Endothelial cell of umbilical vein (primary cell): Measurements from ENCODE around the gene ZNF142. TPM values are rescaled to one million over a fixed set of nuclear protein-coding genes. Genes with fewer than 3 reads are reported as not detected.

Source experiments
- BruUV-seq: library from RNA; stranded (reverse); fragments of 400-500 nt; replicated peaks from 2 replicates; lab custom pipeline; 2021; lab: Mats Ljungman, UMichigan
- CTCF ChIA-PET: fragments of 300-600, 350-600 bp; sonication (Branson Sonifier 250); formaldehyde crosslinking; loops from one replicate; lab custom pipeline; 2021; ENCODE audit warnings: antibody characterized with exemption, inconsistent platforms; lab: Charles Lee
- POLR2A ChIA-PET: fragments of 300-600, 350-600 bp; sonication (Branson Sonifier 250); formaldehyde crosslinking; loops from one replicate; lab custom pipeline; 2021; ENCODE audit warnings: antibody characterized with exemption, inconsistent platforms; lab: Charles Lee
- DNase-seq: peaks from one replicate; pipeline ENCODE4 v3.0.0-alpha.2; 2011; ENCODE audit warnings: low read depth, low spot score
- FAIRE-seq: peaks from 2 replicates; lab custom pipeline; 2011; peaks lifted over from hg19 to GRCh38; lab: Jason Lieb, UNC
- H2AFZ ChIP-seq: 2 replicates; pipeline ENCODE4 v1.6.0; 2012; ENCODE audit warnings: low read depth, low read length, control low read depth, inconsistent platforms
- H3K27ac ChIP-seq: 2 replicates; pipeline ENCODE4 v1.5.1; 2011; ENCODE audit warnings: low read depth, mild to moderate bottlenecking, control low read depth, low read length, moderate library complexity; ENCODE audit not compliant: insufficient read depth
- H3K27me3 ChIP-seq, 2 experiments: 2 replicates each; pipeline versions ENCODE4 v1.6.0 to v1.6.1; 2011; ENCODE audit warnings: low read length in 2 of 2, mixed read lengths in 1 of 2; ENCODE audit not compliant: control insufficient read depth in 2 of 2, insufficient read depth in 2 of 2
- H3K36me3 ChIP-seq, 2 experiments: 2 replicates in 1 of 2; 3 replicates in 1 of 2; pipeline ENCODE4 v1.5.1; 2011; ENCODE audit warnings: low read length in 2 of 2, mild to moderate bottlenecking in 1 of 2, moderate library complexity in 1 of 2; ENCODE audit not compliant: control insufficient read depth in 2 of 2, insufficient read depth in 2 of 2; ENCODE audit errors: extremely low read depth in 1 of 2
- H3K4me1 ChIP-seq: 3 replicates; pipeline ENCODE4 v1.5.1; 2011; ENCODE audit warnings: mild to moderate bottlenecking, low read length; ENCODE audit not compliant: control insufficient read depth, insufficient read depth; ENCODE audit errors: extremely low read depth
- H3K4me2 ChIP-seq: 2 replicates; pipeline ENCODE4 v1.6.1; 2011; ENCODE audit warnings: low read length, control low read depth, mixed read lengths; ENCODE audit not compliant: insufficient read depth
- H3K4me3 ChIP-seq, 3 experiments: fragments of 200-600 bp in 1 of 3; sonication (generic), shearing (Covaris generic) in 1 of 3; replicated peaks in 1 of 3; 2 replicates each; pipeline ENCODE4 v1.5.1; 2011 to 2016; ENCODE audit warnings: control low read depth in 3 of 3, low read length in 3 of 3, mild to moderate bottlenecking in 2 of 3, inconsistent platforms in 1 of 3, low read depth in 1 of 3, moderate library complexity in 1 of 3; ENCODE audit not compliant: insufficient read depth in 1 of 3
- H3K79me2 ChIP-seq: 2 replicates; pipeline ENCODE4 v1.6.0; 2012; ENCODE audit warnings: low read length, inconsistent platforms; ENCODE audit not compliant: control insufficient read depth, insufficient read depth
- H3K9ac ChIP-seq: replicated peaks from 2 replicates; pipeline ENCODE3; 2011; ENCODE audit warnings: low read length, control low read depth; ENCODE audit not compliant: insufficient read depth; ENCODE audit errors: extremely low read depth
- H3K9me1 ChIP-seq: replicated peaks from 3 replicates; pipeline ENCODE4 v1.6.0; 2011; ENCODE audit warnings: mild to moderate bottlenecking, low read length; ENCODE audit not compliant: control insufficient read depth, insufficient read depth; ENCODE audit errors: extremely low read depth
- H3K9me3 ChIP-seq: replicated peaks from 2 replicates; pipeline ENCODE4 v1.5.1; 2012; ENCODE audit warnings: low read length, inconsistent platforms; ENCODE audit not compliant: control insufficient read depth, insufficient read depth
- H4K20me1 ChIP-seq: replicated peaks from 2 replicates; pipeline ENCODE3; 2011; ENCODE audit warnings: mild to moderate bottlenecking, low read length; ENCODE audit not compliant: control insufficient read depth, insufficient read depth; ENCODE audit errors: extremely low read depth
- EZH2 ChIP-seq: IDR thresholded peaks from 2 replicates; pipeline ENCODE4 v1.6.1; 2012; ENCODE audit warnings: borderline replicate concordance, low read depth, mild to moderate bottlenecking, moderate library complexity, low read length, inconsistent platforms; ENCODE audit not compliant: severe bottlenecking
- FOS ChIP-seq: IDR thresholded peaks from 2 replicates; pipeline ENCODE4 v1.6.1; 2011; ENCODE audit warnings: mild to moderate bottlenecking, low read length, moderate library complexity, borderline replicate concordance; ENCODE audit not compliant: insufficient read depth
- GATA2 ChIP-seq: IDR thresholded peaks from 2 replicates; pipeline ENCODE4 v1.7.0; 2011; ENCODE audit warnings: low read depth, mild to moderate bottlenecking, moderate library complexity, mixed read lengths, low read length; ENCODE audit not compliant: insufficient read length, insufficient read depth
- JUN ChIP-seq: IDR thresholded peaks from 2 replicates; pipeline ENCODE4 v1.6.1; 2011; ENCODE audit warnings: borderline replicate concordance, low read depth; ENCODE audit not compliant: insufficient read length, insufficient read depth
- MYC ChIP-seq: IDR thresholded peaks from one replicate; pipeline ENCODE4 v1.6.1; 2011; ENCODE audit warnings: mild to moderate bottlenecking, low read depth, low read length
- POLR2A ChIP-seq: IDR thresholded peaks from 2 replicates; pipeline ENCODE4 v1.6.1; 2012; ENCODE audit warnings: low read depth, mild to moderate bottlenecking, control low read depth, low read length
- POLR2AphosphoS5 ChIP-seq: IDR thresholded peaks from 2 replicates; pipeline ENCODE4 v1.6.1; 2012; ENCODE audit warnings: low read depth, mild to moderate bottlenecking, control low read depth, low read length, moderate library complexity; ENCODE audit not compliant: insufficient read depth
- dilution Hi-C: fragments of 300-500 bp; cut with MboI; formaldehyde crosslinking; loops from one replicate; pipeline ENCODE4 v1.15.0; 2019; ENCODE audit warnings: low sequenced_read_pairs; ENCODE audit not compliant: extremely low pct_ligation_motif_present
- intact Hi-C: fragments of 100-400 bp; cut with micrococcal nuclease; formaldehyde crosslinking; loops from one replicate; pipeline ENCODE4 v1.10.0; 2022
- polyA plus RNA-seq, 4 experiments: library from polyadenylated mRNA; depleted of rRNA in 3 of 4; stranded (reverse) in 3 of 4; unstranded in 1 of 4; fragments of >200 nt; gene quantifications; 2 replicates each; pipeline versions ENCODE4 v1.2.1 to v1.2.3, GENCODE V29; 2011 to 2012; ENCODE audit warnings: missing spikeins in 1 of 4
- total RNA-seq: library from RNA; stranded (reverse); gene quantifications from 2 replicates; pipeline ENCODE4 v1.2.3, GENCODE V29; 2021
- TF ChIP-seq, protein P1 (sequence below), 2 donors: IDR thresholded peaks; 1 replicate in 1 of 2; 2 replicates in 1 of 2; pipeline ENCODE4 v1.5.1; 2011; ENCODE audit warnings: low read length in 2 of 2, mild to moderate bottlenecking in 2 of 2, moderate library complexity in 2 of 2, control low read depth in 1 of 2, inconsistent platforms in 1 of 2, low read depth in 1 of 2; ENCODE audit not compliant: insufficient read depth in 1 of 2; ENCODE audit errors: extremely low read depth in 1 of 2
- TF ChIP-seq, protein P2 (sequence below): IDR thresholded peaks from 2 replicates; pipeline ENCODE4 v1.6.1; 2011; ENCODE audit not compliant: insufficient read depth, insufficient read length

The ZNF142 gene
- total and polyA plus RNA-seq, 2 donors (not counting 3 experiments of a cell fraction or from before 2014, with no cell fraction given), result 14.5 to 34.5 TPM

DNA sequence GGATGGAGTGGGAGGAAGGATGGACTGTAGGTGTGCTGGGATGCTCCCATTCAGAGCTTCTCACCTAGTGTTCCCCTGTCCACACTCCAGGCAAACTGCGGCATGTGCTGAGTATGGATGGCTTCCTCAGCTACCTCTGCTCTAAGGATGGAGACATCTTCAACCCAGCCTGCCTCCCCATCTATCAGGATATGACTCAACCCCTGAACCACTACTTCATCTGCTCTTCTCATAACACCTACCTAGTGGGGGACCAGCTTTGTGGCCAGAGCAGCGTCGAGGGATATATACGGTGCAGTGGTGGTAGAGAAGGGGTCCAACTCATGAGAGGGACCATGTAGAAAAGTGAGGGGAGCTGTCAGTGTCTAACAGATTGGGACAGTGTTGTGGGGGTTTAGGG lies 31.5 kb downstream of the ZNF142 start:
- TF ChIP-seq JUN (no peak), MYC (no peak), GATA2 (no peak), POLR2AphosphoS5 (no peak), FOS (no peak), EZH2 (no peak), POLR2A (no peak)
- TF ChIP-seq, protein P1, sequence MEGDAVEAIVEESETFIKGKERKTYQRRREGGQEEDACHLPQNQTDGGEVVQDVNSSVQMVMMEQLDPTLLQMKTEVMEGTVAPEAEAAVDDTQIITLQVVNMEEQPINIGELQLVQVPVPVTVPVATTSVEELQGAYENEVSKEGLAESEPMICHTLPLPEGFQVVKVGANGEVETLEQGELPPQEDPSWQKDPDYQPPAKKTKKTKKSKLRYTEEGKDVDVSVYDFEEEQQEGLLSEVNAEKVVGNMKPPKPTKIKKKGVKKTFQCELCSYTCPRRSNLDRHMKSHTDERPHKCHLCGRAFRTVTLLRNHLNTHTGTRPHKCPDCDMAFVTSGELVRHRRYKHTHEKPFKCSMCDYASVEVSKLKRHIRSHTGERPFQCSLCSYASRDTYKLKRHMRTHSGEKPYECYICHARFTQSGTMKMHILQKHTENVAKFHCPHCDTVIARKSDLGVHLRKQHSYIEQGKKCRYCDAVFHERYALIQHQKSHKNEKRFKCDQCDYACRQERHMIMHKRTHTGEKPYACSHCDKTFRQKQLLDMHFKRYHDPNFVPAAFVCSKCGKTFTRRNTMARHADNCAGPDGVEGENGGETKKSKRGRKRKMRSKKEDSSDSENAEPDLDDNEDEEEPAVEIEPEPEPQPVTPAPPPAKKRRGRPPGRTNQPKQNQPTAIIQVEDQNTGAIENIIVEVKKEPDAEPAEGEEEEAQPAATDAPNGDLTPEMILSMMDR (IDR thresholded peaks at IDR 0.05; ENCODE audit: extremely low read depth in 1 of 2, insufficient read depth in 1 of 2, low read depth in 1 of 2, low read length in 2 of 2), result no peak
- TF ChIP-seq, protein P2, sequence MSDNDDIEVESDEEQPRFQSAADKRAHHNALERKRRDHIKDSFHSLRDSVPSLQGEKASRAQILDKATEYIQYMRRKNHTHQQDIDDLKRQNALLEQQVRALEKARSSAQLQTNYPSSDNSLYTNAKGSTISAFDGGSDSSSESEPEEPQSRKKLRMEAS, result no peak
- no peak overlapping the region for H3K4me2 ChIP-seq
- no peak overlapping the region for H2AFZ ChIP-seq
- no peaks in the 10 kb centered on the region for H4K20me1 ChIP-seq
- no peaks in the 10 kb centered on the region for H3K27me3 ChIP-seq
- no TSS peak for BruUV-seq
- ChIA-PET CTCF (interaction anchor here (1.2 kb wide), 1 partner anchor 31 kb away, joined by 5 read pairs; the partner anchor contains the start of genes BCS1L and ZNF142), POLR2A (no interaction called here)
- no peaks in the 10 kb centered on the region for H3K9me1 ChIP-seq
- H3K36me3 ChIP-seq, result no peaks in the 10 kb centered on the region
- no peaks in the 10 kb centered on the region for H3K79me2 ChIP-seq
- intact Hi-C loops (no loop called here), dilution Hi-C loops (no loop called here)
- H3K9me3 ChIP-seq, result no peaks in the 10 kb centered on the region
- peaks cover 30% of the 10 kb centered on the region for H3K4me1 ChIP-seq
- H3K9ac ChIP-seq, result no peak overlapping the region
- no peak overlapping the region for H3K4me3 ChIP-seq
- DNase-seq, result no peak
- FAIRE-seq, result no peak
- H3K27ac ChIP-seq, result no peak overlapping the region
